ENCODE measurements around the gene CLDND1. TPM values are rescaled to one million over a fixed set of nuclear protein-coding genes. Genes with fewer than 3 reads are reported as not detected.

Gene CLDND1
- total and polyA plus RNA-seq, 7 donors: 17.1 to 301 (median 193) TPM

GRCh38 chr3:98552232-98553020 is 29.7 kb upstream of the CLDND1 start:
- TF ChIP-seq CTCF (IDR thresholded peaks at IDR 0.05) (no peak), POLR2AphosphoS5 (IDR thresholded peaks at IDR 0.05) (no peak), EP300 (IDR thresholded peaks at IDR 0.05) (no peak), POLR2A (IDR thresholded peaks at IDR 0.05) (no peak)
- no peak overlapping the region for H3K4me3 ChIP-seq
- H3K4me1 ChIP-seq: no peaks in the 10 kb centered on the region
- no peaks in the 10 kb centered on the region for H3K27me3 ChIP-seq
- H3K36me3 ChIP-seq: no peaks in the 10 kb centered on the region
- H3K9me3 ChIP-seq: no peaks in the 10 kb centered on the region
- intact Hi-C loops (cut with DNase I): no loop called here
- no peak overlapping the region for H3K27ac ChIP-seq
- DNase-seq: no peak
- 84 to 88% methylated on average over 4 of the region's 4 CpGs for WGBS, 2 donors

- 23 to 59% methylated on average over 3 of the region's 3 CpGs for WGBS, 2 donors
- intact Hi-C loops (cut with DNase I): no loop called here
Observed at GRCh38 chr3:98551754-98552153, 29.1 kb upstream of the CLDND1 start.

GRCh38 chr3:98551236-98551635 is 28.5 kb upstream of the CLDND1 start:
- H3K9me3 ChIP-seq: no peaks in the 10 kb centered on the region
- no peak for DNase-seq
- 93% methylated on average over 2 of the region's 2 CpGs for WGBS, 2 donors
- no peaks in the 10 kb centered on the region for H3K27me3 ChIP-seq
- intact Hi-C loops (cut with DNase I): no loop called here
- no peak overlapping the region for H3K4me3 ChIP-seq
- no peak for TF ChIP-seq CTCF (IDR thresholded peaks at IDR 0.05)
- TF ChIP-seq EP300 (IDR thresholded peaks at IDR 0.05): no peak
- TF ChIP-seq POLR2AphosphoS5 (IDR thresholded peaks at IDR 0.05): no peak
- no peak for TF ChIP-seq POLR2A (IDR thresholded peaks at IDR 0.05)
- no peaks in the 10 kb centered on the region for H3K4me1 ChIP-seq
- H3K36me3 ChIP-seq: no peaks in the 10 kb centered on the region
- no peak overlapping the region for H3K27ac ChIP-seq

More at GRCh38 chr3:98551754-98552153, 29.1 kb upstream of the CLDND1 start:
- no peak for DNase-seq
- H3K36me3 ChIP-seq: no peaks in the 10 kb centered on the region
- H3K4me3 ChIP-seq: no peak overlapping the region
- TF ChIP-seq POLR2AphosphoS5 (IDR thresholded peaks at IDR 0.05): no peak
- no peak for TF ChIP-seq EP300 (IDR thresholded peaks at IDR 0.05)
- TF ChIP-seq CTCF (IDR thresholded peaks at IDR 0.05): no peak
- TF ChIP-seq POLR2A (IDR thresholded peaks at IDR 0.05): no peak
- H3K9me3 ChIP-seq: no peaks in the 10 kb centered on the region
- no peaks in the 10 kb centered on the region for H3K4me1 ChIP-seq
- H3K27ac ChIP-seq: no peak overlapping the region
- no peaks in the 10 kb centered on the region for H3K27me3 ChIP-seq

- no peak for TF ChIP-seq POLR2AphosphoS5 (IDR thresholded peaks at IDR 0.05)
- TF ChIP-seq POLR2A (IDR thresholded peaks at IDR 0.05): no peak
- Histone ChIP-seq H3K4me1 (no peaks in the 10 kb centered on the region), H3K4me3 (no peak overlapping the region), H3K27me3 (no peaks in the 10 kb centered on the region), H3K36me3 (no peaks in the 10 kb centered on the region), H3K9me3 (no peaks in the 10 kb centered on the region), H3K27ac (no peak overlapping the region)
- intact Hi-C loops (cut with DNase I): no loop called here
- WGBS, 2 donors: 92 to 94% methylated on average over 3 of the region's 3 CpGs
- no peak for DNase-seq
Observed at GRCh38 chr3:98550833-98551232, 28.1 kb upstream of the CLDND1 start.

GRCh38 chr3:98548544-98548943 is 25.8 kb upstream of the CLDND1 start:
- Histone ChIP-seq H3K36me3 (no peaks in the 10 kb centered on the region), H3K9me3 (no peaks in the 10 kb centered on the region), H3K4me3 (no peak overlapping the region), H3K4me1 (no peaks in the 10 kb centered on the region), H3K27me3 (no peaks in the 10 kb centered on the region), H3K27ac (no peak overlapping the region)
- WGBS, 2 donors: 88% methylated on average over 5 of the region's 5 CpGs
- DNase-seq: no peak
- intact Hi-C loops (cut with DNase I): no loop called here
- TF ChIP-seq POLR2AphosphoS5 (IDR thresholded peaks at IDR 0.05) (no peak), EP300 (IDR thresholded peaks at IDR 0.05) (no peak), POLR2A (IDR thresholded peaks at IDR 0.05) (no peak), CTCF (IDR thresholded peaks at IDR 0.05) (no peak)

Measured in sigmoid colon (tissue), 7 donors.